Measurements from ENCODE around the gene PHC3.

The PHC3 gene

GRCh38 chr3:170221924-170222646, 40.6 kb upstream of the PHC3 start, which contains the start of gene PRKCI:
TSS of gene PRKCI (plus strand) at chr3:170222424. CDS start at chr3:170222670, 246 bp downstream.
- TF ChIP-seq POLR2AphosphoS5 (IDR thresholded peaks at IDR 0.05; ENCODE audit: low read depth, low read length) = peak; percentile 50
- no peak for TF ChIP-seq TAF1 (IDR thresholded peaks at IDR 0.05; ENCODE audit: borderline replicate concordance, insufficient read depth, low read length)
- peak; percentile 22 for TF ChIP-seq FOXP2 (optimal IDR thresholded peaks at IDR 0.05; ENCODE audit: borderline replicate concordance, extremely low read depth, extremely low read length, insufficient read depth)

GRCh38 chr3:170220871-170221270, 39.3 kb upstream of the PHC3 start:
- no peak for TF ChIP-seq FOXP2 (optimal IDR thresholded peaks at IDR 0.05; ENCODE audit: borderline replicate concordance, extremely low read depth, extremely low read length, insufficient read depth)
- TF ChIP-seq REST (IDR thresholded peaks at IDR 0.05; ENCODE audit: insufficient read depth in 1 of 2, low read depth in 2 of 2, low read length in 2 of 2) = no peak
- no peak for TF ChIP-seq TAF1 (IDR thresholded peaks at IDR 0.05; ENCODE audit: borderline replicate concordance, insufficient read depth, low read length)
- no peak for TF ChIP-seq POLR2AphosphoS5 (IDR thresholded peaks at IDR 0.05; ENCODE audit: low read depth, low read length)
- no peak for TF ChIP-seq SIN3A (IDR thresholded peaks at IDR 0.05; ENCODE audit: borderline replicate concordance, insufficient read depth, low read length)

GRCh38 chr3:170219850-170220249, 38.3 kb upstream of the PHC3 start:
- TF ChIP-seq REST (IDR thresholded peaks at IDR 0.05; ENCODE audit: insufficient read depth in 1 of 2, low read depth in 2 of 2, low read length in 2 of 2) (no peak), SIN3A (IDR thresholded peaks at IDR 0.05; ENCODE audit: borderline replicate concordance, insufficient read depth, low read length) (no peak), POLR2AphosphoS5 (IDR thresholded peaks at IDR 0.05; ENCODE audit: low read depth, low read length) (no peak), TAF1 (IDR thresholded peaks at IDR 0.05; ENCODE audit: borderline replicate concordance, insufficient read depth, low read length) (no peak), FOXP2 (optimal IDR thresholded peaks at IDR 0.05; ENCODE audit: borderline replicate concordance, extremely low read depth, extremely low read length, insufficient read depth) (no peak)

- TF ChIP-seq POLR2AphosphoS5 (IDR thresholded peaks at IDR 0.05; ENCODE audit: low read depth, low read length) = no peak
- no peak for TF ChIP-seq TAF1 (IDR thresholded peaks at IDR 0.05; ENCODE audit: borderline replicate concordance, insufficient read depth, low read length)
- TF ChIP-seq FOXP2 (optimal IDR thresholded peaks at IDR 0.05; ENCODE audit: borderline replicate concordance, extremely low read depth, extremely low read length, insufficient read depth) = no peak
- no peak for TF ChIP-seq SIN3A (IDR thresholded peaks at IDR 0.05; ENCODE audit: borderline replicate concordance, insufficient read depth, low read length)
- no peak for TF ChIP-seq REST (IDR thresholded peaks at IDR 0.05; ENCODE audit: insufficient read depth in 1 of 2, low read depth in 2 of 2, low read length in 2 of 2)
Observed at GRCh38 chr3:170211668-170212067, 30.1 kb upstream of the PHC3 start.

- TF ChIP-seq POLR2AphosphoS5 (IDR thresholded peaks at IDR 0.05; ENCODE audit: low read depth, low read length) = no peak
- TF ChIP-seq FOXP2 (optimal IDR thresholded peaks at IDR 0.05; ENCODE audit: borderline replicate concordance, extremely low read depth, extremely low read length, insufficient read depth) = no peak
- no peak for TF ChIP-seq SIN3A (IDR thresholded peaks at IDR 0.05; ENCODE audit: borderline replicate concordance, insufficient read depth, low read length)
- no peak for TF ChIP-seq REST (IDR thresholded peaks at IDR 0.05; ENCODE audit: insufficient read depth in 1 of 2, low read depth in 2 of 2, low read length in 2 of 2)
- TF ChIP-seq TAF1 (IDR thresholded peaks at IDR 0.05; ENCODE audit: borderline replicate concordance, insufficient read depth, low read length) = no peak
Observed at GRCh38 chr3:170207717-170208116, 26.2 kb upstream of the PHC3 start.
